AG09319 (cell line): ENCODE results near the gene CELF2.

ENCODE experiments used
- DNase-seq: peaks from one replicate; pipeline ENCODE4 v3.0.0-alpha.2; 2010; ENCODE audit warnings: low read depth; ENCODE audit errors: extremely low read depth
- TF ChIP-seq, protein P1 (sequence below): IDR thresholded peaks from 2 replicates; pipeline ENCODE4 v1.5.1; 2011; ENCODE audit warnings: low read depth, mild to moderate bottlenecking, inconsistent platforms, low read length, moderate library complexity

CELF2 gene

DNA sequence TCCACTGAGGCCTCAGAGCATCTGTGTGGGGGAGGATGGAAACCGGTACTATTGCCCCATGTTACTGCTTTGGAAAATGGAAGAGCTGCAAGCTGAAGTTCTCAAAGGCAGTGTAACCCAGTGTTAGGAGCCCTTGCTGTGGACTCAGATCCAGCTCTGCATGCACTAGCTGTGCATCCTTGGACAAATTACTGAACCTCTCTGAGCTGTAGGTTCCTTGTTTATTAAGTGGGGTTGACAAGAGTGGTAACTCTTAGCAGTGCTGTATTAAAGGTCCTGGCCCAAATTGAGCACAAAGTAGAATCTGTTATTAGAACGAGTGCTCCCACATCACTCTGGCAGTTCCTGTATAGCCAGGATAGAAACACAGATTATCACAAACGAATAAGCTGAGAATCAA is 359.6 kb downstream of the CELF2 start:
- TF ChIP-seq, protein P1, sequence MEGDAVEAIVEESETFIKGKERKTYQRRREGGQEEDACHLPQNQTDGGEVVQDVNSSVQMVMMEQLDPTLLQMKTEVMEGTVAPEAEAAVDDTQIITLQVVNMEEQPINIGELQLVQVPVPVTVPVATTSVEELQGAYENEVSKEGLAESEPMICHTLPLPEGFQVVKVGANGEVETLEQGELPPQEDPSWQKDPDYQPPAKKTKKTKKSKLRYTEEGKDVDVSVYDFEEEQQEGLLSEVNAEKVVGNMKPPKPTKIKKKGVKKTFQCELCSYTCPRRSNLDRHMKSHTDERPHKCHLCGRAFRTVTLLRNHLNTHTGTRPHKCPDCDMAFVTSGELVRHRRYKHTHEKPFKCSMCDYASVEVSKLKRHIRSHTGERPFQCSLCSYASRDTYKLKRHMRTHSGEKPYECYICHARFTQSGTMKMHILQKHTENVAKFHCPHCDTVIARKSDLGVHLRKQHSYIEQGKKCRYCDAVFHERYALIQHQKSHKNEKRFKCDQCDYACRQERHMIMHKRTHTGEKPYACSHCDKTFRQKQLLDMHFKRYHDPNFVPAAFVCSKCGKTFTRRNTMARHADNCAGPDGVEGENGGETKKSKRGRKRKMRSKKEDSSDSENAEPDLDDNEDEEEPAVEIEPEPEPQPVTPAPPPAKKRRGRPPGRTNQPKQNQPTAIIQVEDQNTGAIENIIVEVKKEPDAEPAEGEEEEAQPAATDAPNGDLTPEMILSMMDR = no peak

DNA sequence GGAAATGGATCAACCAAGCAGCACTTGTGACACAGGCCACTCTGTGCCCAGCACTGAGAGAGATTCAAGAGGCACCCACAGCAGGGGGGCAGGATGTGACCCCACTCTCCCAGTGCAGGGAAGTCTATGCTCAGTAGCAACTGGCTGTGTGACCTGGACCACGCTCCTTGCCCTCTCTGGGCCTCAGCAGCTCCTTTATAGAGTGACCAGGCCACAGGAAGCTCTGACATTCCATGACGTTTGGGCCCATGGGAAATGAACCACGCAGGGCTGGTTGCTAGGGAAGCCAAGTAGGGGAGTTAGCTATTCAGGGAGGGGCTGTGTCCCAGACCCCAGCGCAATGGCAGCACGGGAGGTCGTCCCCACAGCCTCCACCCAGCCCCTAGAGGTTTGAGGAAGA is 361.2 kb downstream of the CELF2 start:
- TF ChIP-seq, protein P1 = no peak

More for the DNA sequence above, 359.6 kb downstream of the CELF2 start:
- no peak for DNase-seq

DNA sequence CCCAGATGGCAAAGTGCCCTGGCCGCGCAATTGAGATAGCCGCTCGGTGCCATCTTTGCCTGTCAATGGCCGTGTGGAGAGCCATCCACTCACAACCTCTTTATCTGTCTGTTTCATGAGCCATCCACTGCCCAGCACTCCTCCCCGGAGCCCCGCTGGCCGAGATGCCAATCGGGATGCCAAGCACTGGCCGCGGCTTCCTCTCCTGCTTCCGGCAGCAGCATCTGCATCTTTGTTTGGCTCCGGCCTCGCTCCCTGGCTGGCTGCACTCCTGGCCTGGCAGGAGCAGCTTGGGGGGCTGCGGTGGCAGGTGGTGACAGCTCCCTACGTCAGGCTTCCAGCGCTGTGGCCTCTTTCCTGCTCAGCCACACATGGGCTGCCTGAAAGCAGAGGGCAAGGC is 362.1 kb downstream of the CELF2 start:
- no peak for DNase-seq
- TF ChIP-seq, protein P1 = no peak

More for the DNA sequence above, 361.2 kb downstream of the CELF2 start:
- no peak for DNase-seq

DNA sequence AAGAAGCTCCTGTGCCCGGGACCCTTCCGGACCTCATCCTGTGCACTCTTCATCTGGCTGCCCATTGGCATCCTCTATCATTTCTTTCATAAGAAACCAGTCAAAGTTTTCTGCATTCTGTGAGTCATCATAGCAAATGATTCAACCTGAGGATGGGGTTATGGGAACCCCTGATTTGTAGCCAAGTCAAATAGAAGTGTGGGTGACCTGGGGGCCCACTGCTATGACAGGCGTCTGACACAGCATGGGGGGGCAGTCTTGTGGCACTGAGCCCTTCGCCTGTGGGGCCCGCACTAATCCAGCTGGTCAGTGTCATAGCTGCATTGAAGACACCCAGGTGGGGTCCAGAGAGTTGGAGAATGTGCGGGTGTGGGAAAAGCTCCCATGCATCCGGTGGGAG is 363.4 kb downstream of the CELF2 start:
- no peak for DNase-seq
- TF ChIP-seq, protein P1 = no peak

DNA sequence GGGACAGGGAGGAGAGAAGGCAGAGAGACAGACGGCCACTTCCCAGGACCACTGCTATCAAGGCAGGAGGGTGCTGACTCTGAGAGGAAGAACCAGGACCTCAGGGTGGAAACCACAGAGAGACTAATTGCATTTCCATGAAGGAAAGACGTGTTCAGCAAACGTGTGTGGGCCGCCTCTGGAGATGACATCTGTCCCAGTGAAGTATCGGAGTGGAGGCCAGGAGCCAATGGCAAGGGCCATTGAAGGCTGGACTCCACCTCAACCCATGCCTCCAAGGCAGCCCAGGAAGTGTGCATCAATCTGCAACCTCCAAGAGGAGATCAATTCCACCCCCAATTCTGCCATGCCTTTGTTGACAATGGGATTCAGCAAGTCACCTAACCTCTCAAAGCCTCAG is 363.8 kb downstream of the CELF2 start:
- TF ChIP-seq, protein P1 = no peak
- DNase-seq = no peak

DNA sequence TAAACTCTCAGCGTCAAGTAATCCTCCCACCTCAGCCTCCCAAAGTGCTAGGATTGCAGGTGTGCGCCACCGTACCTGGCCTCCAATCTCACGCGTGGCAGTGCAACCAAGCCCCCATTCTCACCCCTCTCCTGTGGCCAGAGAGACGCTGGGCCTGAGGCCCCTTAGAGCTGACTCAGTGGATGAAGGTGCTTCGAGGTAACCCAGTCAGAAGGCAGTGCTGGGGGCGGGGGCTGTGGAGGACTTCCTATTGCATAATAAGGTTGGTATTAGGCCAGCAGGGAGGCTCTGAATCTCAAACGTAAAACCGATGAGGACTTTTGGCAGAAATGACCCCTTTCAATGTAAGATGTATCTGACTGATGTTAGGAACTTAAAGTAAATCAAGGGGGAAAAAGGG is 364.5 kb downstream of the CELF2 start:
- DNase-seq = no peak
- TF ChIP-seq, protein P1 = no peak

DNA sequence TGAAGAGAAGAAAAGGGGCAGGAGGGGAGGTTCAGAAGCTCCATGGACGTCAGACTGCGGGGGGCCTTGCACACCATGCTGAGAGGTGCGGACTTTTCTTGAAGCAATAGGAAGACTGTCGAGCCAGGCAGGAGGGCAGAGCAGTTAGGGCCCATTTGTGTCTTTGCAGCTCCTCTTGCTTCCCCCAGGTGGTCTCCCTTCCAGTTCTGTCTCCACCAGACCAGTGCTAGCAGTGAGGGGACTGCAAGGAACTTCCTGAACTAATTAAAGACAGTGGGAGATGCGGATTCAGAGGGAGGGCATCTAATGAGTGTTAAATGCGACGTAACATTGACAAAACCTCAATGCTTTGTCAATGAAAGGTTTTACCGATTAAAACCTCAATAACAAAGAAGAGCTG is 368.4 kb downstream of the CELF2 start:
- TF ChIP-seq, protein P1 = no peak
- no peak for DNase-seq
